ENCODE measurements around the gene NEO1.

The NEO1 gene

GRCh38 chr15:73331991-73332925 is 280.0 kb downstream of the NEO1 start:
- no peak overlapping the region for H4K91ac ChIP-seq (ENCODE audit: low read length)
- H3K23ac ChIP-seq (ENCODE audit: low read length in 2 of 2), result no peak overlapping the region
- no peak for DNase-seq
- H3K4me2 ChIP-seq (ENCODE audit: low read length, poor library complexity, severe bottlenecking), result no peak overlapping the region
- no peaks in the 10 kb centered on the region for H3K9me3 ChIP-seq (ENCODE audit: control insufficient read depth, low read length)
- no peak overlapping the region for H4K8ac ChIP-seq (ENCODE audit: low read length)
- no peak overlapping the region for H3K18ac ChIP-seq (ENCODE audit: low read depth in 1 of 2, low read length in 2 of 2)
- no peak overlapping the region for H2BK12ac ChIP-seq (ENCODE audit: low read length in 2 of 2)
- no peak overlapping the region for H2BK15ac ChIP-seq (ENCODE audit: low read depth, poor library complexity, severe bottlenecking)
- H2BK5ac ChIP-seq (ENCODE audit: low read depth, low read length, poor library complexity, severe bottlenecking), result no peak overlapping the region
- peaks cover 16 to 47% of the 10 kb centered on the region in 2 experiments for H3K27me3 ChIP-seq (ENCODE audit: control insufficient read depth in 1 of 2, insufficient read depth in 1 of 2, low read length in 2 of 2)
- H2AK5ac ChIP-seq (ENCODE audit: low read length, severe bottlenecking), result no peak overlapping the region
- H3K4me1 ChIP-seq (ENCODE audit: control insufficient read depth, insufficient read depth, low read depth, low read length), result no peaks in the 10 kb centered on the region
- H3K4me3 ChIP-seq (ENCODE audit: insufficient read depth in 1 of 2, low read depth in 1 of 2, low read length in 2 of 2), result no peak overlapping the region
- no peaks in the 10 kb centered on the region for H3K36me3 ChIP-seq (ENCODE audit: control insufficient read depth in 1 of 2, insufficient read depth in 2 of 2, low read depth in 1 of 2, low read length in 2 of 2)
- no peak overlapping the region for H2AFZ ChIP-seq (ENCODE audit: low read depth, low read length)
- H3K27ac ChIP-seq (ENCODE audit: low read length, poor library complexity, severe bottlenecking), result no peak overlapping the region
- H3K4ac ChIP-seq (ENCODE audit: low read depth in 1 of 2, low read length in 2 of 2), result no peak overlapping the region
- peak overlapping the region in 1 of 2 experiments; percentile 14 for H3K14ac ChIP-seq (ENCODE audit: low read length in 2 of 2)
- no peaks in the 10 kb centered on the region for H3K79me1 ChIP-seq (replicated peaks; ENCODE audit: low read length, poor library complexity, severe bottlenecking)
- whole genome bisulfite sequencing, result 93% methylated on average over 19 of the region's 19 CpGs
- H3K9ac ChIP-seq (ENCODE audit: low read length), result no peak overlapping the region
- H2BK120ac ChIP-seq (ENCODE audit: low read depth, low read length), result no peak overlapping the region

- H3K27ac ChIP-seq (ENCODE audit: low read length, poor library complexity, severe bottlenecking), result no peak overlapping the region
- no peak overlapping the region for H3K4me2 ChIP-seq (ENCODE audit: low read length, poor library complexity, severe bottlenecking)
- no peak overlapping the region for H2BK12ac ChIP-seq (ENCODE audit: low read length in 2 of 2)
- no peak overlapping the region for H3K4ac ChIP-seq (ENCODE audit: low read depth in 1 of 2, low read length in 2 of 2)
- H2AK5ac ChIP-seq (ENCODE audit: low read length, severe bottlenecking), result no peak overlapping the region
- no peak overlapping the region for H4K8ac ChIP-seq (ENCODE audit: low read length)
- H3K23ac ChIP-seq (ENCODE audit: low read length in 2 of 2), result peak overlapping the region in 1 of 2 experiments; percentile 43
- no peak for DNase-seq
- no CpG with 5 or more reads among the region's 2 CpGs for WGBS
- no peaks in the 10 kb centered on the region for H3K36me3 ChIP-seq (ENCODE audit: control insufficient read depth in 1 of 2, insufficient read depth in 2 of 2, low read depth in 1 of 2, low read length in 2 of 2)
- no peak overlapping the region for H2BK15ac ChIP-seq (ENCODE audit: low read depth, poor library complexity, severe bottlenecking)
- no peak overlapping the region for H2BK5ac ChIP-seq (ENCODE audit: low read depth, low read length, poor library complexity, severe bottlenecking)
- no peaks in the 10 kb centered on the region for H3K4me1 ChIP-seq (ENCODE audit: control insufficient read depth, insufficient read depth, low read depth, low read length)
- H3K9ac ChIP-seq (ENCODE audit: low read length), result no peak overlapping the region
- H3K4me3 ChIP-seq (ENCODE audit: insufficient read depth in 1 of 2, low read depth in 1 of 2, low read length in 2 of 2), result no peak overlapping the region
- H2BK120ac ChIP-seq (ENCODE audit: low read depth, low read length), result no peak overlapping the region
- no peak overlapping the region for H2AFZ ChIP-seq (ENCODE audit: low read depth, low read length)
- no peaks in the 10 kb centered on the region for H3K79me1 ChIP-seq (replicated peaks; ENCODE audit: low read length, poor library complexity, severe bottlenecking)
- H3K14ac ChIP-seq (ENCODE audit: low read length in 2 of 2), result no peak overlapping the region
- H4K91ac ChIP-seq (ENCODE audit: low read length), result no peak overlapping the region
- no peaks in the 10 kb centered on the region for H3K9me3 ChIP-seq (ENCODE audit: control insufficient read depth, low read length)
- H3K18ac ChIP-seq (ENCODE audit: low read depth in 1 of 2, low read length in 2 of 2), result no peak overlapping the region
- H3K27me3 ChIP-seq (ENCODE audit: control insufficient read depth in 1 of 2, insufficient read depth in 1 of 2, low read length in 2 of 2), result peaks cover 19 to 48% of the 10 kb centered on the region in 2 experiments
These were observed 280.7 kb downstream of the NEO1 start for GRCh38 chr15:73333001-73333400.

- no peak for DNase-seq
- no peak overlapping the region for H3K9ac ChIP-seq (ENCODE audit: low read length)
- no peak overlapping the region for H2AFZ ChIP-seq (ENCODE audit: low read depth, low read length)
- no peak overlapping the region for H3K18ac ChIP-seq (ENCODE audit: low read depth in 1 of 2, low read length in 2 of 2)
- no peak overlapping the region for H3K23ac ChIP-seq (ENCODE audit: low read length in 2 of 2)
- peaks cover 28 to 51% of the 10 kb centered on the region in 2 experiments for H3K27me3 ChIP-seq (ENCODE audit: control insufficient read depth in 1 of 2, insufficient read depth in 1 of 2, low read length in 2 of 2)
- H3K27ac ChIP-seq (ENCODE audit: low read length, poor library complexity, severe bottlenecking), result no peak overlapping the region
- no peak overlapping the region for H3K4me2 ChIP-seq (ENCODE audit: low read length, poor library complexity, severe bottlenecking)
- H3K4me1 ChIP-seq (ENCODE audit: control insufficient read depth, insufficient read depth, low read depth, low read length), result no peaks in the 10 kb centered on the region
- WGBS, result 81% methylated on average over 6 of the region's 6 CpGs
- H2BK12ac ChIP-seq (ENCODE audit: low read length in 2 of 2), result no peak overlapping the region
- no peak overlapping the region for H4K91ac ChIP-seq (ENCODE audit: low read length)
- H3K14ac ChIP-seq (ENCODE audit: low read length in 2 of 2), result no peak overlapping the region
- H3K36me3 ChIP-seq (ENCODE audit: control insufficient read depth in 1 of 2, insufficient read depth in 2 of 2, low read depth in 1 of 2, low read length in 2 of 2), result no peaks in the 10 kb centered on the region
- no peak overlapping the region for H3K4me3 ChIP-seq (ENCODE audit: insufficient read depth in 1 of 2, low read depth in 1 of 2, low read length in 2 of 2)
- no peak overlapping the region for H4K8ac ChIP-seq (ENCODE audit: low read length)
- no peaks in the 10 kb centered on the region for H3K79me1 ChIP-seq (replicated peaks; ENCODE audit: low read length, poor library complexity, severe bottlenecking)
- no peak overlapping the region for H2BK120ac ChIP-seq (ENCODE audit: low read depth, low read length)
- no peak overlapping the region for H2BK15ac ChIP-seq (ENCODE audit: low read depth, poor library complexity, severe bottlenecking)
- no peaks in the 10 kb centered on the region for H3K9me3 ChIP-seq (ENCODE audit: control insufficient read depth, low read length)
- H2BK5ac ChIP-seq (ENCODE audit: low read depth, low read length, poor library complexity, severe bottlenecking), result no peak overlapping the region
- H2AK5ac ChIP-seq (ENCODE audit: low read length, severe bottlenecking), result no peak overlapping the region
- H3K4ac ChIP-seq (ENCODE audit: low read depth in 1 of 2, low read length in 2 of 2), result no peak overlapping the region
These were observed 281.8 kb downstream of the NEO1 start for GRCh38 chr15:73334086-73334485.

GRCh38 chr15:73335026-73335425 is 282.8 kb downstream of the NEO1 start:
- no peaks in the 10 kb centered on the region for H3K9me3 ChIP-seq (ENCODE audit: control insufficient read depth, low read length)
- H3K14ac ChIP-seq (ENCODE audit: low read length in 2 of 2), result no peak overlapping the region
- no peak overlapping the region for H3K27ac ChIP-seq (ENCODE audit: low read length, poor library complexity, severe bottlenecking)
- H2BK5ac ChIP-seq (ENCODE audit: low read depth, low read length, poor library complexity, severe bottlenecking), result no peak overlapping the region
- no peak overlapping the region for H2AFZ ChIP-seq (ENCODE audit: low read depth, low read length)
- H3K4me1 ChIP-seq (ENCODE audit: control insufficient read depth, insufficient read depth, low read depth, low read length), result no peaks in the 10 kb centered on the region
- H2BK12ac ChIP-seq (ENCODE audit: low read length in 2 of 2), result no peak overlapping the region
- no peak overlapping the region for H2AK5ac ChIP-seq (ENCODE audit: low read length, severe bottlenecking)
- no peak overlapping the region for H4K8ac ChIP-seq (ENCODE audit: low read length)
- H3K27me3 ChIP-seq (ENCODE audit: control insufficient read depth in 1 of 2, insufficient read depth in 1 of 2, low read length in 2 of 2), result peaks cover 32 to 53% of the 10 kb centered on the region in 2 experiments
- H4K91ac ChIP-seq (ENCODE audit: low read length), result no peak overlapping the region
- H3K4me2 ChIP-seq (ENCODE audit: low read length, poor library complexity, severe bottlenecking), result no peak overlapping the region
- H3K79me1 ChIP-seq (replicated peaks; ENCODE audit: low read length, poor library complexity, severe bottlenecking), result no peaks in the 10 kb centered on the region
- H2BK120ac ChIP-seq (ENCODE audit: low read depth, low read length), result no peak overlapping the region
- H3K9ac ChIP-seq (ENCODE audit: low read length), result no peak overlapping the region
- DNase-seq, result no peak
- H2BK15ac ChIP-seq (ENCODE audit: low read depth, poor library complexity, severe bottlenecking), result no peak overlapping the region
- H3K4me3 ChIP-seq (ENCODE audit: insufficient read depth in 1 of 2, low read depth in 1 of 2, low read length in 2 of 2), result no peak overlapping the region
- no peaks in the 10 kb centered on the region for H3K36me3 ChIP-seq (ENCODE audit: control insufficient read depth in 1 of 2, insufficient read depth in 2 of 2, low read depth in 1 of 2, low read length in 2 of 2)
- 76% methylated on average over 9 of the region's 9 CpGs for WGBS
- H3K18ac ChIP-seq (ENCODE audit: low read depth in 1 of 2, low read length in 2 of 2), result no peak overlapping the region
- H3K4ac ChIP-seq (ENCODE audit: low read depth in 1 of 2, low read length in 2 of 2), result no peak overlapping the region
- no peak overlapping the region for H3K23ac ChIP-seq (ENCODE audit: low read length in 2 of 2)
